Neutrophil (primary cell): Measurements from ENCODE around the gene PRDM16.

Experiments
- H3K27ac ChIP-seq: fragments of 200-600 bp; sonication (generic); 2 replicates; pipeline ENCODE4 v1.5.1; 2016; ENCODE audit warnings: mild to moderate bottlenecking, moderate library complexity
- H3K27me3 ChIP-seq: fragments of 200-600 bp; sonication (generic); 2 replicates; pipeline ENCODE4 v1.6.0; 2016; ENCODE audit warnings: mild to moderate bottlenecking
- H3K36me3 ChIP-seq: fragments of 200-600 bp; sonication (generic); 2 replicates; pipeline ENCODE4 v1.5.1; 2017
- H3K4me1 ChIP-seq, 2 experiments: fragments of 200-600 bp in 1 of 2; sonication (generic) in 1 of 2; 1 replicate in 1 of 2; 2 replicates in 1 of 2; pipeline versions ENCODE4 v1.5.1 to v1.6.1; 2013 to 2016; ENCODE audit warnings: low read depth in 1 of 2, low read length in 1 of 2, mild to moderate bottlenecking in 1 of 2, moderate library complexity in 1 of 2; ENCODE audit not compliant: control insufficient read depth in 1 of 2, insufficient read depth in 1 of 2
- H3K4me3 ChIP-seq, 2 experiments: fragments of 200-600 bp in 1 of 2; sonication (generic) in 1 of 2; 1 replicate in 1 of 2; 2 replicates in 1 of 2; pipeline ENCODE4 v1.5.1; 2013 to 2016; ENCODE audit warnings: low read depth in 1 of 2, low read length in 1 of 2, mild to moderate bottlenecking in 1 of 2, moderate library complexity in 1 of 2
- H3K9me3 ChIP-seq: fragments of 200-600 bp; sonication (generic); 2 replicates; pipeline ENCODE4 v1.5.1; 2016
- CTCF ChIP-seq: fragments of 200-600 bp; sonication (generic); IDR thresholded peaks from 2 replicates; pipeline ENCODE4 v1.5.1; 2016; ENCODE audit warnings: antibody characterized with exemption

Gene PRDM16

GRCh38 chr1:3379934-3380333, 310.9 kb downstream of the PRDM16 start:
- no peaks in the 10 kb centered on the region for H3K27me3 ChIP-seq
- H3K36me3 ChIP-seq, result no peaks in the 10 kb centered on the region
- no peaks in the 10 kb centered on the region for H3K9me3 ChIP-seq
- no peak overlapping the region for H3K27ac ChIP-seq
- no peak overlapping the region for H3K4me3 ChIP-seq
- TF ChIP-seq CTCF, result no peak
- H3K4me1 ChIP-seq, result no peaks in the 10 kb centered on the region

GRCh38 chr1:3380469-3380868, 311.5 kb downstream of the PRDM16 start:
- no peaks in the 10 kb centered on the region for H3K4me1 ChIP-seq
- no peaks in the 10 kb centered on the region for H3K27me3 ChIP-seq
- H3K9me3 ChIP-seq, result no peaks in the 10 kb centered on the region
- H3K27ac ChIP-seq, result no peak overlapping the region
- TF ChIP-seq CTCF, result no peak
- H3K4me3 ChIP-seq, result no peak overlapping the region
- no peaks in the 10 kb centered on the region for H3K36me3 ChIP-seq

- Histone ChIP-seq H3K4me3 (no peak overlapping the region), H3K27me3 (no peaks in the 10 kb centered on the region), H3K4me1 (no peaks in the 10 kb centered on the region), H3K9me3 (no peaks in the 10 kb centered on the region), H3K27ac (no peak overlapping the region), H3K36me3 (no peaks in the 10 kb centered on the region)
- TF ChIP-seq CTCF, result no peak
Measured at GRCh38 chr1:3381901-3382300, 312.9 kb downstream of the PRDM16 start.

GRCh38 chr1:3382326-3383057, 313.5 kb downstream of the PRDM16 start:
- H3K27me3 ChIP-seq, result no peaks in the 10 kb centered on the region
- H3K9me3 ChIP-seq, result no peaks in the 10 kb centered on the region
- no peak overlapping the region for H3K4me3 ChIP-seq
- no peak for TF ChIP-seq CTCF
- no peak overlapping the region for H3K27ac ChIP-seq
- H3K36me3 ChIP-seq, result no peaks in the 10 kb centered on the region
- H3K4me1 ChIP-seq, result no peaks in the 10 kb centered on the region

- no peaks in the 10 kb centered on the region for H3K9me3 ChIP-seq
- H3K4me3 ChIP-seq, result no peak overlapping the region
- H3K27ac ChIP-seq, result no peak overlapping the region
- no peaks in the 10 kb centered on the region for H3K27me3 ChIP-seq
- no peaks in the 10 kb centered on the region for H3K4me1 ChIP-seq
- no peaks in the 10 kb centered on the region for H3K36me3 ChIP-seq
- no peak for TF ChIP-seq CTCF
Measured at GRCh38 chr1:3383679-3384078, 314.7 kb downstream of the PRDM16 start.
